HepG2 (cell line): ENCODE results near the gene EPB41L4A.

ENCODE experiments used
- CBX1 ChIP-seq: IDR thresholded peaks from one replicate; pipeline ENCODE4 v1.6.1; 2016; ENCODE audit warnings: antibody characterized with exemption, low read depth
- KLF15 ChIP-seq: sonication (generic); formaldehyde crosslinking; IDR thresholded peaks from 2 replicates; pipeline ENCODE4 v1.8.1; 2023; ENCODE audit warnings: borderline replicate concordance, mild to moderate bottlenecking, inconsistent platforms, missing genetic modification reagents, mixed read lengths
- POLR2AphosphoS5 ChIP-seq: IDR thresholded peaks from 2 replicates; pipeline ENCODE4 v1.6.1; 2012; ENCODE audit warnings: low read depth, low read length

DNA sequence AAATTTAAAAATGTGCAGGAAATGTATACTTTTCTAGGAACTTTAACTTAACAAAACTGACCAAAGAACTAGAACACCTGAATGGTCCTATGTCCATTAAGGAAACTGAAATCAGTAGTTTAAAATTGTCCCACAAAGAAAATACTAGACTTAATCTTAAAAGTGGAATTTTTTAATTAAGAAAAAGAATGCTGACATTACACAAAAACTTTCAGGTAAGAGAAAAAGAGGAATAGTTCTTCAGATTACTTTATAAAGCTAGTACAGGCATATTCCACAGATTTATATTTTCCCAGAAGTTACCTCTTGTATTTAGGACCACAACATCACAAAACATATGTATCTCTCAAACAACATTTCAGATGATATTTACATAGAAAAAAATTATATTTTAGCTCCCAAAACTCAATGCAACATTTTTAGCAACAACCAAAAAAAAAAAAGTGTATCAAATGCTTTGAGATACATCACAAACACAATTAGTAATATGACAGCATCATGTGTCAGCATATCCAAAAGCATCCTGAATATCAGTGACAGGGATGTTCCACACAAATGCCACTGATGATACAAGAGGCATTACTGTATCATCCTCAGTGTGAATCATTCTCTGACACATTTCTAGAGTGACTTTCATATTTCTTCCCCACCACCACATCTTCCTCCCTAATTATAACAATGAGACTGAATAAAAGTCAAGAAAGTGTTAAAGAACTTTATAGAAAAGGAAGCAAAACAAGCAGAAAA is 264.0 kb downstream of the EPB41L4A start:
- TF ChIP-seq KLF15 (CRISPR knock-in tag), result no peak
- TF ChIP-seq CBX1, result no peak
- no peak for TF ChIP-seq POLR2AphosphoS5
